ENCODE measurements around the gene FAM217A.

Gene FAM217A

DNA sequence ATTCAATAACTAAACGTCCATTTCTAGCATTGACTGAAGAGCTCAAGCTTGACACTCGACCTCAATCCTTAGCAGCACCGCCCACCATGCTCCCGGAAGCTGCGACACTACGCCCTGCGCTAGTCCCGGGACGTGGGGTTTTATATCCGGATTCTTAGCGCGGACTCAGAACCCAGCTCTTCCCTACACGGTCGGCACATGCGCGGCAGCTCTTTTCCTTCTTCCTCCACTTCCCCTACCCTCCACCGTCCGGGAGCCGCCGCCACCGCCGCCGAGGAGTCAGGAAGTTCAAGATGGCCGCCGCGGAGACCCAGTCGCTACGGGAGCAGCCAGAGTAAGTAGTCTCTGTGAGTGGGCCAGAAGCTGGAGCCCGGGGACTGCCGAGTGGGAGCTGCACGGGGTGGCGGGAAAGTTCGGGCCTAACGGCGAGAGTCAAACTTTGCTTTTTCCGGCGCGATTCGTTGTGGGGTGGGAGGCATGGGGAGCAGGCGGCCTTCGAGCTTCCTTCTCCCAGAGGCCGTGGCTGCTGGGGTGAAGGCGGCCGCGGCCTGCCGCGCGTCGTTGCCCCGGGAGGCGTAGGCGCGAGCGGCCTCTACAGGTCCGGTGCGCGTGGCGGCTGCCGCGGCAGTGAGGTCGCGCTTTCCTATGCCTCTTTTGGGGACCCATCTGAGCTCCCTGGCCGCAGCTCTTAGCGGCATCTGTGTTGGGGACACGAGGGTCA lies 57.6 kb downstream of the FAM217A start:
- DNase-seq: peak; percentile 87

DNA sequence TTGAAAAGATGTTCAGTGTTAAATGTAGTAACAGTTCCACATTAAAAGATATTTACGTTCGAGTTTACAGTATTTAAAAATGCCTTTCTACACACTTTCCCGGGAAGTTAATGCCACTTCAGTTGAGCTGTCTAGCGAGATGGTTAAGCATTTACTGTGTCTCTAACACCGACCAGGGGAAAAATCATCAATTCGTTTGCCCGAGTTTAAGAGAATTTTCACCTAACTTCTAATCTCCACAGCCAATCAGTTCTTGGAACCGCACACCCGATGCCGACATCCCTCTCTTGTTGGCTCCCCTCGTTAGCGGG lies 58.2 kb downstream of the FAM217A start:
- no peak for DNase-seq

DNA sequence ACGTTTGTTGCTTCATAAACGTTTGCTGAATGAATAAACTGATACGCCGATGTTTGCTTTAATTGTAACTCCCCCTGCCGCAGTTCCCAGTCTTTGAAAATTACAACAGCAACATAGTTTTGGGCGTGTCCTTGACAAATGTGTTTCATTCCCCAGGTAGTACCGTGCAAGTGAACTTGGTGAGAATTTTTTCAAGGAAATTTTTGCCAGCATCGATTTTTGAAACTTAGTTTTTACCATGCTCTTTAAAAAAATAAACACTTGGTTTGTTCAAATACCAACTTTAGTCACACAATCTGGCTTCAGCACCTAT lies 60.1 kb downstream of the FAM217A start:
- no peak for DNase-seq
